GM18909 (cell line): ENCODE measurements around the gene NCKAP1.
"Not testable (repeated sequence)": the region's sequence is repeated elsewhere in the genome, so short reads cannot be mapped to it uniquely, and the experiment has no call there.

Experiments
- ATAC-seq: cut with Tn5 transposase; IDR thresholded peaks from one replicate; pipeline ENCODE4 v1.9.1; 2021; ENCODE audit warnings: mild to moderate bottlenecking; ENCODE audit not compliant: unreplicated experiment, poor library complexity

NCKAP1 gene

DNA sequence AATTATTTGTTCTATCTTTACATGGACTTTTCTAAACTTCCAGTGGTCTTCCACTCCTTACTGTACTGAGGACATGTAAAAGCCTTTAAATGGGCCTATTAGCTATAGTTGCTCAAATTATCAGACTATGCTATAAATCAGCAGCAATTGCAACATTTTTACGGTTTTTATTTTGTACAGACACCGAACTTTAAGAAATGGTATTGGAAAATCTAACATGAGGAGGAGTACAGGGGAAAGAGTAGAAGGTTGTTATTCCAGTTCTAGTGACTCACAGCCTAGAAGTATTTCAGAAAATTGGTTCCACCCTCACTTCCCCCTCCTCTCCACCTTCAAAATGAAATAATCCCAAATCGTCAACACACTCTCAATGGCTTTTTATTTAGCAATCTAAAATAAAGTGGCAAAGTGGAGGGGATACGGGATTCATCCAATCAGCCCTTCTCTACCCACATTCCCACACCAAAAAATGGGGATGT lies 1.1 kb downstream of the NCKAP1 start:
- ATAC-seq = no peak

GRCh38 chr2:183035954-183036669 lies 2.1 kb downstream of the NCKAP1 start:
- peak; percentile 53 for ATAC-seq

DNA sequence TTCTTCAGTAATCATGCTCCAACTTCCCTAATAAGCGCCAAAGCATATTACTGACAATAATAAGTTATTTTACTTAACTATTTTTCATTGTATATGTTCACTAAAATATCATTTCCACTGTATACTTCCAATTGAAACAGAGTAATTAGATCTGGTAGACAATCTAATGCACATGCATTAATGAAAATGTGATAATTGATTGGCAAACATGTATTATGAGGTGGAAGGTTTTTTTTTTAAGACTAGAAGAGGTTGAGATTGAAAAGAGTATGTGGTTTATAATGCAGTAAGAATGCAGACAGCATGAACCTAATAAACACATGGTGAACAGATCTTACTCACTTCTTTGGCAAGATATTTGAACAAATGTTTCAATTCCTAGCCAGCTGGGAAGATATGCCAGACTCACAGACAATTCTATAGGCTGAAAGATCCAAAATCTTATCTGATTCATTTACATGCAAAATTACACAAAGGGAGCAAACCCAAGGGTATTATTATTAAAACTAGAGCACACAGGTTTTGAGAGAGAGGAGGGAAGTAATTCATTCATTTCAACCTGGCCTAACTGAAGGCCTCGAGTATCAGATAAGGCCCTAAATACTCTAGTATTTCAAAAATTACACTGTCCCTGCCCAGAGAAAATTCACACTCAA lies 2.8 kb downstream of the NCKAP1 start:
- no peak for ATAC-seq

GRCh38 chr2:183034806-183035205 lies 3.5 kb downstream of the NCKAP1 start:
- no peak for ATAC-seq

- no peak for ATAC-seq
Observed at GRCh38 chr2:183033951-183034350, 4.3 kb downstream of the NCKAP1 start.

GRCh38 chr2:183031911-183032794 lies 6.1 kb downstream of the NCKAP1 start:
- no peak for ATAC-seq

DNA sequence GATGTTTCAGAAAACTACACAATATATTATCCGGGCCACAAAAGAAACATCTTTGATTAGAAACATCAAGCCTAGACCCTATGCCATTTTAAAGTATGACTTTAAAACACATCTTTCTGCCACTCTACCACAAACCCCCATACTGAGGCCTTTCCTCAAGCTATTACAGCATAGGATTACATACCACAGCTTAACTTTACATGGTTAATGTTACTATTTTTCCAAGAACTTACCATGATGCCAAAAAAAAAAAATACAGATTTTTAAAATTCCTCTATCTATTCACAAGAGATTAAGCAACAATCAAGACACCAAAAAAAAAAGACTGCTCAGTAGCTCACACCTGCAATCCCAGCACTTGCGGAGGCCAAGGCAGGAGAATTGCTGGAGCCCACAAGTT lies 9.0 kb downstream of the NCKAP1 start:
- no peak for ATAC-seq

- no peak for ATAC-seq
Observed at GRCh38 chr2:183028108-183028507, 10.1 kb downstream of the NCKAP1 start.

DNA sequence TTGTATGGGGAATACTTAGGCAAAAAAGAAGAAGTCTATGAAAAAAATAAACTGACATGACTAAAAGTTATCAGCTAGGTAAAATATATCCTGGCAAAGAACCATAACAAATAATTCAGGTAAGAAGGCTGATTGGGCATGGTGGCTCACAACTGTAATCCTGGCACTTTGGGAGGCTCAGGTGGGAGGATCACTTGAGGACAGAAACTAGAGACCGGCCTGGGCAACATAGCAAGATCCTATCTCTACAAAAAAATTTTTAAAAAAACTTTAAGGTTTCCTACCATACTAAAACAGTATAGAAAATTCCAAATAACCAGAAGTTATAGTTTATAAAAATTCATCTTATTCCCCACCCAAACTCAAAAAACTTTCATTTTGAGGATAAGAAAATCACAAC lies 10.8 kb downstream of the NCKAP1 start:
- ATAC-seq = no peak

- no peak for ATAC-seq
Observed at GRCh38 chr2:183026424-183026823, 11.8 kb downstream of the NCKAP1 start.

GRCh38 chr2:183025993-183026392 lies 12.3 kb downstream of the NCKAP1 start:
- no peak for ATAC-seq

DNA sequence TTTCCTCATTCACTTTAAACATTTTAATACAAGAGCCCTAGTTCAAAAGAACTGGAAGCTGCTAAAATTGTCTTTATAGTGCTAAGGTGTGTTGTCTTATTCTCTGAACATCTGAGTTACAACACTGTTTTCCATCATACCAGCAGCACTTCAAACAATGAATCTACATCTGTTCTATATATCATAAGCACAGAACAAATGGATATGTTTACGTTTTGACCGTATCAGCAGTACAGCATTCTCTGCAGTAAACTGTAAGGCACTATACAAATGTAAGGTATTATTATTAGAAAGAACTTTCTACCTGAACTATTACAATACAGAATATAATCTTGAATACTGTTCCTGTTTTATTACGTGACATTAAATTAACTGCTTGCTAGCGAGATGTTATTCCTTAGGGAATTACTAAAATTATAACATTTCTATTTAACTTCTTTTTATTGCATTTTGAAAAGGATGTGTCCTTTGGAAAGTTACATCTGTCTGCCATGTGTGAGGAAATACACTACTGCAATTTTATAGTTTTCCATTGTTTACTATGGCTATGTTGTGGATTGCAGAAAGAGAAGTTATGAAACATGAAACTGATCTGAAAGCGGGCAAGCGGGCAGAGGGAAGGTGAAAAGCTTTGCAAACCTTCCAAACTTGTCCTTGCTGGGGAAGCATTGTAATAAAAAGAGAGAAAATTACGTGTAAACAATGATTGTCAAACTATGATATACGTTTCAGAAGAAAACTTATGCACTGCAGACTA lies 13.7 kb downstream of the NCKAP1 start:
- no peak for ATAC-seq

DNA sequence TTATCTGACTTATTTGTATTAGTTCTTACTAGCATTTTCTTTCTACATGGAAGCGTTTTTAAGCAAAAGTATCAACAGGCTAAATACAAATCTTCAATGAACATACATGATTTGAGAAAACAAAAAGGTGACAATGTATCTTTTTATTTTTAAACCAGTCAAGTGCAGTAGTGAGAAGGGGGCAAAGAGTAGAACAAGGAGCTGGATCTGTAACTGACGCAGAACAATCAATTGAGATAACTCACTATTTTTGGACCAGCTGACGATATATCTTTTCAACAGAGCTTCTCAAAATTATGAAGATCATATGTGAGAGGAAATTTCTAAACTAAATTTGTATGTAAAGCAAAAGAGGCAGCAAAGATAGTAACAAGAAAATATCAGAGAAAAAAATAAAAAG lies 15.5 kb downstream of the NCKAP1 start:
- no peak for ATAC-seq

DNA sequence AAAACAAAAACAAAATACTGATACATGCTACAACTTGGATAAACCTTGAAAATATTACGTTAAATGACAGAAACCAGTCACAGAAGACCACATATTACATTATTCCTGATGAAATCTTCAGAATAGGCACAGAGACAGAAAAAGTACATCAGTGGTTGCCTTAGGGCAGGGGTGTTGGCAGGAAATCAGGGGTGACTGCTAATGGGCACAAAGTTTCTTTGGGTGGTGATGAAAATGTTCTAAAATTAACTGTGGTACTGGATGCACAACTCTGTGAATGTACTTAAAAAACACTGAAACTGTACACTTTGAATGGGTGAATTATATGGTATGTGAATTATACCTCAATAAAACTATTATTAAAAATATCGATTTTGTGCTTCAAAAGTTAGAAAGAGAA lies 16.6 kb downstream of the NCKAP1 start:
- no peak for ATAC-seq

- no peak for ATAC-seq
Observed at GRCh38 chr2:183019718-183020442, 18.4 kb downstream of the NCKAP1 start.

DNA sequence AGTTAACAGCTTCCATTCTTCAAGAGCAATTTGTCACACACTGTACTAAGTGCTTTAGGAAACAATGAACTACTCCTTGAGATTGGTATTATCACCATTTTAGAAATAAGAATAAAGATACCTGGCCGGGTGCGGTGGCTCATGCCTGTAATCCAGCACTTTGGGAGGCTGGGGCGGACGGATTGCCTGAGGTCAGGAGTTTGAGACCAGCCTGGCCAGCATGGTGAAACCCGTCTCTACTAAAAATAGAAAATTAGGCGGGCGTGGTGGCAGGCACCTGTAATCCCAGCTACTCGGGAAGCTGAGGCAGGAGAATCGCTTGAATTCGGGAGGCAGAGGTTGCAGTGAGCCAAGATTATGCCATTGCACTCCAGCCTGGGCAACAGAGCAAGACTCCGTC lies 20.4 kb downstream of the NCKAP1 start:
- ATAC-seq = not testable (repeated sequence)

- no peak for ATAC-seq
Observed at GRCh38 chr2:183014005-183014404, 24.3 kb downstream of the NCKAP1 start.

DNA sequence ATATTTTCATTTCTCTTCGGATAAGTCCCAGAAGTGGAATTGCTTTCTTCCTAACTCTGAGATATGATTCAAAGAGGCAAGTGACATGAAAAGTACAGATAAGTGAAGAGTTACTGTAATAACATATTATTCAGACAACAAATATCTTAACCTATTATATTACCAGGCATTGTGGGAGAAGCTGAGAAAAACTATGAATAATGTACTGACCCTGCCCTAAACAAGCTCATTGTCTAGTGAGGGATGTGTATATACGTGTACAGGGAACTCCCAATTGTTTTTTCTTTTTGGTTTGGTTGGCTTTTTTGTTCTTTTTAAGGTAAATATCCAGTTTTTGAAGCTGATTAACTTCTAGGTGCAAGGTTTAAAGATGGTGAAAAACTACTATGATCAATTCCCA lies 26.5 kb downstream of the NCKAP1 start:
- ATAC-seq = no peak

- ATAC-seq = no peak
Observed at GRCh38 chr2:183010112-183010511, 28.1 kb downstream of the NCKAP1 start.
